T1000 (cell line): ENCODE measurements around the gene GAMT.
"Not testable (repeated sequence)": the region's sequence is repeated elsewhere in the genome, so short reads cannot be mapped to it uniquely, and the experiment has no call there.

ENCODE experiments used
- DNase-seq: peaks from one replicate; lab custom pipeline; 2025; ENCODE audit warnings: mixed read lengths; lab: John Stamatoyannopoulos, UW

The GAMT gene

GRCh38 chr19:1433119-1434039 is 32.0 kb upstream of the GAMT start:
- no peak for DNase-seq

- DNase-seq: no peak
These were observed 31.2 kb upstream of the GAMT start for GRCh38 chr19:1432507-1432887.

- DNase-seq: no peak
These were observed 30.6 kb upstream of the GAMT start for GRCh38 chr19:1431759-1432506.

- DNase-seq: no peak
These were observed 28.9 kb upstream of the GAMT start for GRCh38 chr19:1430246-1430645.

- DNase-seq: no peak
These were observed 28.4 kb upstream of the GAMT start for GRCh38 chr19:1429750-1430149.

GRCh38 chr19:1428738-1429391 is 27.5 kb upstream of the GAMT start:
- no peak for DNase-seq

GRCh38 chr19:1427221-1427920 is 26.0 kb upstream of the GAMT start:
- no peak for DNase-seq

- DNase-seq: no peak
These were observed 25.4 kb upstream of the GAMT start for GRCh38 chr19:1426736-1427135.

- DNase-seq: no peak
These were observed 24.6 kb upstream of the GAMT start for GRCh38 chr19:1425902-1426301.

GRCh38 chr19:1425102-1425837 is 23.9 kb upstream of the GAMT start:
- DNase-seq: no peak

GRCh38 chr19:1424192-1424955 is 23.0 kb upstream of the GAMT start:
- DNase-seq: no peak

GRCh38 chr19:1423436-1424191 is 22.3 kb upstream of the GAMT start:
- DNase-seq: no peak

GRCh38 chr19:1422943-1423342 is 21.6 kb upstream of the GAMT start:
- DNase-seq: no peak

- DNase-seq: no peak
These were observed 21.0 kb upstream of the GAMT start for GRCh38 chr19:1422360-1422759.

GRCh38 chr19:1421958-1422305 is 20.6 kb upstream of the GAMT start:
- no peak for DNase-seq

- DNase-seq: no peak
These were observed 20.0 kb upstream of the GAMT start for GRCh38 chr19:1421218-1421957.

GRCh38 chr19:1420590-1420989 is 19.2 kb upstream of the GAMT start:
- no peak for DNase-seq

GRCh38 chr19:1420085-1420484 is 18.7 kb upstream of the GAMT start:
- DNase-seq: not testable (repeated sequence)
